IPS-NIHi11 (cell line): ENCODE measurements around the gene LRCOL1.

ENCODE experiments used
- DNase-seq: peaks from one replicate; pipeline ENCODE4 v3.0.0; 2012; ENCODE audit warnings: mixed read lengths, low spot score

The LRCOL1 gene

DNA sequence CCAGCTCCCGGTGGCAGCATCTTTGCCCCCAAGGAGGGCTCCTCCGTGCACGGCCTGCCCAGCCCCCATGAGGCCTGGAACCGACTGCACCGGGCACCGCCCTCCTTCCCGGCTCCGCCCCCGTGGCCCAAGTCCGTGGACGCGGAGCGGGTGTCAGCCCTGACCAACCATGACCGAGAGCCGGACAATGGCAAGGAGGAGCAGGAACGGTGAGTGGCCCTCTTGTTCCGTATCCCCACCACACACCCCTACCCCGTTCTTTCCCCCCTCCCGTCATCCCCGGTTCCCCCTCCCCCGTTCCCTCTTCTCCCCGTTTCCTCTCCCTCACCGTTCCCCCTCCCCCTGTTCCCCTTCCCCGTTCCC is 28.3 kb downstream of the LRCOL1 start:
- DNase-seq, result peak; percentile 84

DNA sequence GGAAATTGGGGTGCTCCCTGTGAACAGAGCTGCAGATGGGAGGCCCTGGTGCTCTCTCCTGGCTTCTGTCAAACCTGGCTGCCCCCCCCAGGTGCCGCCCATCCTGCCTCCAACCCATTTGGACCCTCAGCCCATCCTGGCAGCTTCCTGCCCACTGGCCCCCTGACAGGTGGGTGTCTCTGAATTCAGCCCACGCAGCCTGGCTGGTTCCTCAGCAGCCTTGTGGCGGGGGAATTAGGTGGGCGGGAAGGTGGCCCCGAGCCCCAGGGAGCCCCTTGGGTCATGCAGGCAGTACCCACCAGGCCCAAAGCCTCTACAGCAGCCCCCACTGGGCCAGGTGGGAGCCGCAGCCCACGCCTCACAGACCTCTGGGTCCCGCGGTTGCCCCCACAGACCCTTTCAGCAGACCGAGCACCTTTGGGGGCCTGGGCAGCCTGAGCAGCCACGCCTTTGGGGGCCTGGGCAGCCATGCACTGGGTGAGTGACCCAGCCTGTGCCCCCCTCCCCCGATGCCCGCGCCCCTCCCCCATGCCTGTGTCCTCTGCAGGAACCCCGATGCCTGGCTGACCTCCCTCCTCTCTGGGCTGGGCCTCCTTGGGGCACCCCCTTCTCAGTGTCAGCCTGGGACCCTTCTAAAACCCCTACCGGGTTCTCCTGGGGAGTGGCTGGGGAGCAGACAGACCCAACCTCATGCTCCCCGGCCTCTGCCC is 28.9 kb downstream of the LRCOL1 start:
- peak; percentile 51 for DNase-seq

GRCh38 chr12:132580701-132581292 is 29.6 kb downstream of the LRCOL1 start:
- peak; percentile 13 for DNase-seq

DNA sequence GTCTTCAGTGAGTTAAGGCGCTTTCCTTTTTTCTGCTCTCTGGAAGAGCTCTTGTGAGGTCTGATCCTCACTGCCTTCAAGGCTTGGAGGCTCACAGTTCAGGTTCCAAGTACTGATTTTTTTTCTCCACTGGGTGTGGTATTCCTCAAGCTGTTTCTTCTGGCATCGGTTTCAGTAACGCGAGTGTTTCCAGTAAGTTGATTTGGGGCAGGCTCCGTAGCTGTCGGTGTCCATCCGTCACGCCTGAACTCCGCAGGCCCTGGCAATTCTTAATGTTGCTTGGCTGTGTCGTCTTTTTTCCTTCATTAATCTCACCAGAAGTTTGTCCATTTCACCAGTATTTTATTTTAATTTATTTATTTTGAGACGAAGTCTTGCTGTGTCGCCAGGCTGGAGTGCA is 30.6 kb downstream of the LRCOL1 start:
- DNase-seq, result no peak

DNA sequence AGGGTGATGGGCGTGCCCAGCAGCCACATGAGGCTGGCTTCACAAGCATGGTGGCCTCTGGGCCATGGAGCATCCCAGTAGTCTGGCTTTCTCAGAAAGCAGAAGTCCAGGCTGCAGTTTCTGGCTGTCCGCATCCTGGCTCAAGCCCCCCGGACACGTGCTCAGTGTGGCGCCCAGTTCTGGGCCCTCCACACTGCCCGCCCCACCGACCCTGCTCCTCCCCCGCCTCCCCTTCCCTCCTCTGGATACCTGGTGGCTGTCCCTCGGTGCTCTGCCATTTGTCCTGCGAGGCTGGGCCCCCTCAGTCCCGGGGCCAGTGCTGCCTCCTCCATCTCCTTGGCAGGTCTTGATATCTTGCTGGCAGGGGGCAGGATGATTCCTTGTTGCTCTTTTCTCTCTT is 31.6 kb downstream of the LRCOL1 start:
- DNase-seq, result no peak

DNA sequence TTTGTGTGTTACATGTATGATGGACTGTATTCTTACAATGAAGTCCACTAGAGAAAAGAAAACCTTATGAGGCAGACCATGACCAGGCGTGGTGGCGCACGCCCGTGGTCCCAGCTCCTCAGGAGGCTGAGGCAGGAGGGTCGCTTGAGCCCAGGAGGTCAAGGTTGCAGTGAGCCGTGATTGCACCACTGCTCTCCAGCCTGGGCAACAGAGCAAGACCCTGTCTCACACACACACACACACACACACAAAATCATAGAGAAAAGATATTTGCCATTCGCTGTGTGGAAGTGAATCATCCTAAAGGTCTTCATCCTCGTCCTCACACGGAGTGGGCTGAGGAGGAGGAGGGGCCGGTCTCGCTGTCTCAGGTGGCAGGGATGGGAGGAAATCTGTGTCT is 32.3 kb downstream of the LRCOL1 start:
- DNase-seq, result no peak

GRCh38 chr12:132577191-132577920 is 33.0 kb downstream of the LRCOL1 start:
- no peak for DNase-seq

DNA sequence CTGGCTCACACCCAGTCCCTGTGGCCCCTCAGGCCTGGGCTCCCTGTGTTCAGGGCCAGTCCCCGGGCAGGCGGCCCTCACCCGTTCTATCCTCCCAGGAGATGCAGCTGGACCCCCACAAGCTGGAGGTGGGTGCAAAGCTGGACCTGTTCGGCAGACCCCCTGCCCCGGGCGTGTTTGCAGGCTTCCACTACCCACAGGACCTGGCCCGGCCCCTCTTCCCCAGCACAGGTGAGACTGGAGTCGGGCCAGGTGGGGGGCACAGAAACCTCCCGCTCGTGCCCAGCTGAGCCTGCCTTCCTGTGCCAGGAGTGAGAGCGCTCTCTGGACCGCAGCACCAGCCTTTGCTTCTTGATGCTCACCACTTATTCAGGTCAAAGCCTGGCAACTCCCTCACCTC is 33.7 kb downstream of the LRCOL1 start:
- no peak for DNase-seq

DNA sequence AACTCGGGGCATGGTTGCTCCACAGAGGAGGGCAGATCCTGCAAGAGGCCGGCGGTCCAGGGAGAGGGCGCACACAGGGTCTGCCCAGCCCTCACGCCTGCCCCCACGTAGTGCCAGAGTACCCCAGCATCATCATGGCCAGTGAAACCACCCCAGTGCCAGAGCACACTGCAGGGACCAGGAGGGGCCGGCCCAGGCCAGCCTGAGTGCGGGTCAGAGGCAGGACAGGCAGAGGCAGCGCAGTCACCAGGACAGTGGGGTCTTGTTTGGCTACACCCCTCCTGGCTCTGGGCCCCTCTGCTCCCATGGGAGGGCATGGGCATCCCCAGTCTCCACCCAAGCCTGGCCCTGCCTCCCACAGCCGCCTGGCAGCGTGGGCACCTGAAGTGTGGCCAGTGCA is 34.7 kb downstream of the LRCOL1 start:
- DNase-seq, result no peak

GRCh38 chr12:132574271-132574996 is 35.9 kb downstream of the LRCOL1 start:
- DNase-seq, result no peak

- no peak for DNase-seq
Measured at GRCh38 chr12:132572801-132573760, 37.3 kb downstream of the LRCOL1 start.

- DNase-seq, result no peak
Measured at GRCh38 chr12:132572106-132572505, 38.3 kb downstream of the LRCOL1 start.

DNA sequence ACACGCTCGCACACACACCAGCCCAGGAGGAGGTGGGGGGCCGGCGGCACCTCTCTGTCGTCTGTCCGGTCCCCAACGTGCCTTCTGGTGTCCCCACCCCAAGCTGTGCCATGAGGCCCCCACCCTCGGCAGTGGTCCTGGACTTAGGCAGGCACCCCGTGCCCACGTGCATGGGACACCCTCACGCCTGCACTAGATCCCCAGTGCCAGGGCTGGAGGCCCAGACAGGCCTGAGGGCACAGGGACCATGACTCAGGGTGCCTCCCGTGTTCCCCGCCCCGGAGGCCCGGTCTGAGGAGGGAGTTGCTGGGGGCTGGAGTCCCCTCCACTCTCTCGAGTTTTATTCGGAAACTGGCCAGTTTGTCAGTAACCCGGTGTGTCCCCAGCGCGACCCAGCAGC is 38.8 kb downstream of the LRCOL1 start:
- DNase-seq, result no peak

DNA sequence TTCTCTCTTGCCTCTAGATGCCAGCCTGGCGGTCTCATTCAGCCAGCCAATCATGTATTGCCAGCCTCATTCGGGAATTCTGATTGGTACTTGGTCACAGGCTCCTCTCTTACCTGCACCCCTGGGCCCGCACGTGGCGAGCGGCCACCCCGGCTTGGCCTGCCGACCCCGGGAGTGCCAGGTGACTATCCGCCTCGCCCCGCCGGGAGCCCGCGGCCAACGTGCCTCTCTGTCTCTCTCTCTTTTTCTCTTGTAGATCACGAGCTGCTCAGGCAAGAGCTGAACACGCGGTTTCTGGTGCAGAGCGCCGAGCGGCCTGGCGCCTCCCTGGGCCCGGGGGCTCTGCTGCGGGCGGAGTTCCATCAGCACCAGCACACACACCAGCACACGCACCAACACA is 39.3 kb downstream of the LRCOL1 start:
- no peak for DNase-seq

GRCh38 chr12:132570635-132571034 is 39.7 kb downstream of the LRCOL1 start:
- DNase-seq, result no peak

- DNase-seq, result no peak
Measured at GRCh38 chr12:132569856-132570480, 40.4 kb downstream of the LRCOL1 start.

GRCh38 chr12:132568826-132569480 is 41.4 kb downstream of the LRCOL1 start:
- DNase-seq, result no peak

GRCh38 chr12:132568301-132568700 is 42.1 kb downstream of the LRCOL1 start:
- DNase-seq, result no peak

DNA sequence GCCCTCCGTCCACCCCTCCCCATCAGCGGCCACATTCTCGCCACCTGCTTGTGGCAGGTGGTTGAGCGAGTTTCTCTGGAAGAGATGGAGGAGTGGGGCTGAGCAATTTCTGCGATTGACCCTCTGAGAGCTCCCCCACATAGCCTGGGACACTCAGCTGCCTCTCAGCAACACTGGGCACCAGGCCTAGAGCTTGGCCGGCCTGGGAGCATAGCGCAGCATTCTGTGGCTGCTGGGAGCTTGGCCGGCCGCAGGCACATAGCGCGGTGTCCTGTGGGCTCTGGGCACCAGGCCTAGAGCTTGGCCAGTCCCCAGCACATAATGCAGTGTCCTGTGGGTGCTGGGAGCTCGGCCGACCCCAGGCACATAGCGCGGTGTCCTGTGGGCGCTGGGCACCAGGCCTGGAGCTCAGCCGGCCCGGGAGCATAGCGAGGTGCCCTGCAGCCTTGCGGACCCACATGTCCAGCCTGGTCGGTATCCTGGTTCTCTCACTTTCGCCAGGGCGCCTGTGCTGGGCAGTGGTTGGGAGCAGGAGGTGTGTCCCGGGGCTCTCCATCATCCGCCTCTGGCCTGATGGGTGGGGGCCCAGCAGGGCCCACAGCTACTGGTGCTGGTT is 43.8 kb downstream of the LRCOL1 start:
- no peak for DNase-seq

- no peak for DNase-seq
Measured at GRCh38 chr12:132565365-132565764, 45.0 kb downstream of the LRCOL1 start.
